Panc1 (cell line): ENCODE results near the gene KTN1. TPM values are rescaled to one million over a fixed set of nuclear protein-coding genes. Genes with fewer than 3 reads are reported as not detected.

Experiments
- ATAC-seq: fragments of 200-7000 bp; cut with Tn5 transposase; 2 replicates; pipeline ENCODE4 v1.9.1; 2020; ENCODE audit warnings: mild to moderate bottlenecking, moderate library complexity
- BruUV-seq: library from RNA; stranded (reverse); fragments of 400-500 nt; replicated peaks from 2 replicates; lab custom pipeline; 2021; lab: Mats Ljungman, UMichigan
- CTCF ChIA-PET: fragments of 300-600 bp; sonication (Branson Sonifier 250); formaldehyde crosslinking; loops from one replicate; lab custom pipeline; 2022; ENCODE audit warnings: antibody characterized with exemption; lab: Charles Lee
- POLR2A ChIA-PET: fragments of 300-600 bp; sonication (Branson Sonifier 250); formaldehyde crosslinking; loops from one replicate; lab custom pipeline; 2022; ENCODE audit warnings: antibody characterized with exemption; lab: Charles Lee
- DNase-seq: peaks from one replicate; pipeline ENCODE4 v3.0.0-alpha.2; 2010; ENCODE audit warnings: low read depth, low spot score
- H3K27ac ChIP-seq: 2 replicates; pipeline ENCODE4 v1.5.1; 2011; ENCODE audit warnings: mild to moderate bottlenecking, low read length, inconsistent platforms
- H3K27me3 ChIP-seq: fragments of 200-500 bp; sonication (Bioruptor generic); 2 replicates; pipeline ENCODE4 v1.6.0; 2014; ENCODE audit warnings: low read length, inconsistent platforms; ENCODE audit not compliant: control insufficient read depth, insufficient read depth
- H3K36me3 ChIP-seq: fragments of 200-500 bp; sonication (Bioruptor generic); 2 replicates; pipeline ENCODE4 v1.5.1; 2014; ENCODE audit warnings: inconsistent platforms, mild to moderate bottlenecking, low read length, moderate library complexity; ENCODE audit not compliant: control insufficient read depth, insufficient read depth
- H3K4me1 ChIP-seq: 2 replicates; pipeline ENCODE4 v1.5.1; 2011; ENCODE audit warnings: inconsistent platforms, mild to moderate bottlenecking, low read length, moderate library complexity; ENCODE audit not compliant: control insufficient read depth, insufficient read depth
- H3K4me3 ChIP-seq, 2 experiments: 2 replicates each; pipeline ENCODE4 v1.5.1; 2011 to 2012; ENCODE audit warnings: low read depth in 2 of 2, low read length in 2 of 2, mild to moderate bottlenecking in 2 of 2, inconsistent platforms in 1 of 2, moderate library complexity in 1 of 2
- H3K9me3 ChIP-seq: fragments of 200-500 bp; sonication (Bioruptor generic); 2 replicates; pipeline ENCODE4 v1.5.1; 2014; ENCODE audit warnings: low read depth, mild to moderate bottlenecking, inconsistent platforms, low read length, moderate library complexity; ENCODE audit not compliant: control insufficient read depth, insufficient read depth
- CTCF ChIP-seq: fragments of 450-650 bp; IDR thresholded peaks from 2 replicates; pipeline ENCODE4 v1.5.1; 2017; ENCODE audit warnings: mild to moderate bottlenecking
- POLR2AphosphoS5 ChIP-seq: IDR thresholded peaks from 2 replicates; pipeline ENCODE4 v1.6.1; 2012; ENCODE audit warnings: mild to moderate bottlenecking, low read depth, low read length, moderate library complexity
- SIN3A ChIP-seq: IDR thresholded peaks from 2 replicates; pipeline ENCODE4 v1.6.1; 2012; ENCODE audit warnings: low read depth, mild to moderate bottlenecking, low read length, moderate library complexity, borderline replicate concordance; ENCODE audit not compliant: insufficient read depth
- TCF7L2 ChIP-seq: IDR thresholded peaks from 2 replicates; pipeline ENCODE4 v1.6.1; 2011; ENCODE audit warnings: mild to moderate bottlenecking, low read depth, low read length, inconsistent platforms
- in situ Hi-C: cut with HindIII; loops from 2 replicates; pipeline ENCODE4 v1.10.0; 2016; ENCODE audit warnings: low sequenced_read_pairs, low pct_unique_long_range_greater_than_20kb
- intact Hi-C: fragments of 100-400 bp; cut with micrococcal nuclease; formaldehyde crosslinking; loops from one replicate; pipeline ENCODE4 v1.10.0; 2022; ENCODE audit not compliant: unreplicated experiment
- total RNA-seq: library from RNA; stranded (reverse); gene quantifications from one replicate; pipeline ENCODE4 v1.2.1, GENCODE V29; 2021; ENCODE audit not compliant: unreplicated experiment
- TF ChIP-seq, protein P1 (sequence below), 2 experiments: IDR thresholded peaks; 2 replicates each; pipeline ENCODE4 v1.6.1; 2011 to 2012; ENCODE audit warnings: low read depth in 2 of 2, control low read depth in 1 of 2, low read length in 1 of 2, mild to moderate bottlenecking in 1 of 2, moderate library complexity in 1 of 2; ENCODE audit not compliant: insufficient read depth in 1 of 2

KTN1 gene
- total RNA-seq, 1 experiment from 2014 or later, result 310 TPM

DNA sequence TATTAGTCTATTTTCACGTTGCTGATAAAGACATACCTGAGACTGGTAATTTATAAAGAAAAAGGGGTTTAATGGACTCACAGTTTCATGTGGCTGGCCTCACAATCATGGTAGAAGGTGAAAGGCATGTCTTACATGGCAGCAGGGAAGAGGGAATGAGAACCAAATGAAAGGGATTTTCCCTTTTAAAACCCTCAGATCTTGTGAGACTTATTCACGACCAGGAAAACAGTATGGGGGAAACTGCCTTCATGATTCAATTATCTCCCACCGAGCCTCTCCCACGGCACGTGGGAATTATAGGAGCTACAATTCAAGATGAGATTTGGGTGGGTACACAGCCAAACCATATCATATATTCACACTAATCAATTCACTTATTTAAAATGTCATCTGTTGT is 41.4 kb downstream of the KTN1 start:
- intact Hi-C loops, result no loop called here
- Histone ChIP-seq H3K9me3 (no peaks in the 10 kb centered on the region), H3K4me1 (peaks cover 3% of the 10 kb centered on the region; the same call in 1 of the 2 replicates), H3K4me3 (no peak overlapping the region), H3K27me3 (no peaks in the 10 kb centered on the region), H3K36me3 (peaks cover 38% of the 10 kb centered on the region), H3K27ac (no peak overlapping the region)
- in situ Hi-C loops, result no loop called here
- no peak for DNase-seq
- ATAC-seq, result no peak
- ChIA-PET CTCF (no interaction called here), POLR2A (no interaction called here)
- TF ChIP-seq SIN3A (no peak), TCF7L2 (no peak), POLR2AphosphoS5 (no peak)
- no TSS peak for BruUV-seq

DNA sequence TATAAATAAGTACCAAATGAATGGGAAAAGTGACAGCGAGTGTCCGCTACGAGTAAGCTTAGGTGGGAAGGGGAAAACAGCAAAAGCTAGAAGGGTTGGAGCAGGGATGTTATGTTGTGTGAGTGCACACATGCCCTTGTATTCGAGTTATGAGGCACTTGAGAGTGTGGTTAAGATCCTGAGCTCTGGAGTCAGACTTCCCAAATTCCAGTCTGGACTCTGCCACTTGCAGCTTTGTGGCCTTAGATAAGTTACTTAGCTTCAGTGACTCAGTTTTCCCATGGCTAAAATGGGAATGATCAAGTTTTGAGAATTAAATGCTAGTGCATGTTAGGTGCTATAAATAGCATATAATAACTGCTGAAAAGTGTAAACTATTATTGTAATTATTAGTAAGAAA is 44.9 kb downstream of the KTN1 start:
- intact Hi-C loops, result no loop called here
- H3K36me3 ChIP-seq, result peaks cover 28% of the 10 kb centered on the region

More for the DNA sequence above, 44.9 kb downstream of the KTN1 start:
- Histone ChIP-seq H3K9me3 (no peaks in the 10 kb centered on the region), H3K27me3 (no peaks in the 10 kb centered on the region), H3K4me3 (no peak overlapping the region), H3K4me1 (peaks cover 3% of the 10 kb centered on the region; the same call in 1 of the 2 replicates), H3K27ac (peak overlapping the region; percentile 39; the same call in 1 of the 2 replicates)
- in situ Hi-C loops, result no loop called here
- no TSS peak for BruUV-seq
- ChIA-PET POLR2A (no interaction called here), CTCF (no interaction called here)
- TF ChIP-seq, protein P1, sequence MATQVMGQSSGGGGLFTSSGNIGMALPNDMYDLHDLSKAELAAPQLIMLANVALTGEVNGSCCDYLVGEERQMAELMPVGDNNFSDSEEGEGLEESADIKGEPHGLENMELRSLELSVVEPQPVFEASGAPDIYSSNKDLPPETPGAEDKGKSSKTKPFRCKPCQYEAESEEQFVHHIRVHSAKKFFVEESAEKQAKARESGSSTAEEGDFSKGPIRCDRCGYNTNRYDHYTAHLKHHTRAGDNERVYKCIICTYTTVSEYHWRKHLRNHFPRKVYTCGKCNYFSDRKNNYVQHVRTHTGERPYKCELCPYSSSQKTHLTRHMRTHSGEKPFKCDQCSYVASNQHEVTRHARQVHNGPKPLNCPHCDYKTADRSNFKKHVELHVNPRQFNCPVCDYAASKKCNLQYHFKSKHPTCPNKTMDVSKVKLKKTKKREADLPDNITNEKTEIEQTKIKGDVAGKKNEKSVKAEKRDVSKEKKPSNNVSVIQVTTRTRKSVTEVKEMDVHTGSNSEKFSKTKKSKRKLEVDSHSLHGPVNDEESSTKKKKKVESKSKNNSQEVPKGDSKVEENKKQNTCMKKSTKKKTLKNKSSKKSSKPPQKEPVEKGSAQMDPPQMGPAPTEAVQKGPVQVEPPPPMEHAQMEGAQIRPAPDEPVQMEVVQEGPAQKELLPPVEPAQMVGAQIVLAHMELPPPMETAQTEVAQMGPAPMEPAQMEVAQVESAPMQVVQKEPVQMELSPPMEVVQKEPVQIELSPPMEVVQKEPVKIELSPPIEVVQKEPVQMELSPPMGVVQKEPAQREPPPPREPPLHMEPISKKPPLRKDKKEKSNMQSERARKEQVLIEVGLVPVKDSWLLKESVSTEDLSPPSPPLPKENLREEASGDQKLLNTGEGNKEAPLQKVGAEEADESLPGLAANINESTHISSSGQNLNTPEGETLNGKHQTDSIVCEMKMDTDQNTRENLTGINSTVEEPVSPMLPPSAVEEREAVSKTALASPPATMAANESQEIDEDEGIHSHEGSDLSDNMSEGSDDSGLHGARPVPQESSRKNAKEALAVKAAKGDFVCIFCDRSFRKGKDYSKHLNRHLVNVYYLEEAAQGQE (IDR thresholded peaks at IDR 0.05; ENCODE audit: insufficient read depth in 1 of 2, low read depth in 2 of 2, low read length in 1 of 2), result no peak
- TF ChIP-seq TCF7L2 (no peak), POLR2AphosphoS5 (no peak), CTCF (no peak), SIN3A (no peak)
- ATAC-seq (no peak), DNase-seq (no peak)
